Trophoblast cell (in vitro differentiated cells and primary cell): Measurements from ENCODE around the gene ENTPD6.

Source experiments
- DNase-seq, 2 donors: peaks; one replicate each; pipeline ENCODE4 v3.0.0-alpha.2; 2016
- H2AFZ ChIP-seq: 2 replicates; pipeline ENCODE4 v1.6.1; 2013; ENCODE audit warnings: low read length, moderate library complexity, mild to moderate bottlenecking; ENCODE audit not compliant: insufficient read depth, poor library complexity
- H2AK5ac ChIP-seq: 2 replicates; pipeline ENCODE4 v1.6.1; 2013; ENCODE audit warnings: mild to moderate bottlenecking, low read length
- H2BK120ac ChIP-seq: 2 replicates; pipeline ENCODE4 v1.6.1; 2013; ENCODE audit warnings: low read length, mild to moderate bottlenecking, moderate library complexity; ENCODE audit not compliant: insufficient read depth, poor library complexity
- H2BK12ac ChIP-seq: 2 replicates; pipeline ENCODE4 v1.6.1; 2013; ENCODE audit warnings: mild to moderate bottlenecking, low read length, moderate library complexity
- H2BK5ac ChIP-seq: 2 replicates; pipeline ENCODE4 v1.6.1; 2013; ENCODE audit warnings: low read length, low read depth, moderate library complexity, mild to moderate bottlenecking; ENCODE audit not compliant: poor library complexity
- H3K14ac ChIP-seq: 2 replicates; pipeline ENCODE4 v1.6.1; 2013; ENCODE audit warnings: mild to moderate bottlenecking, low read length
- H3K18ac ChIP-seq: 2 replicates; pipeline ENCODE4 v1.6.1; 2013; ENCODE audit warnings: mild to moderate bottlenecking, low read length
- H3K23ac ChIP-seq: 2 replicates; pipeline ENCODE4 v1.6.1; 2013; ENCODE audit warnings: low read length
- H3K27ac ChIP-seq: 2 replicates; pipeline ENCODE4 v1.5.1; 2013; ENCODE audit warnings: low read depth, mild to moderate bottlenecking, inconsistent platforms, low read length, moderate library complexity
- H3K27me3 ChIP-seq: 2 replicates; pipeline ENCODE4 v1.6.1; 2013; ENCODE audit warnings: inconsistent platforms, mild to moderate bottlenecking, low read length, moderate library complexity; ENCODE audit not compliant: insufficient read depth
- H3K36me3 ChIP-seq, 2 experiments: 1 replicate in 1 of 2; 2 replicates in 1 of 2; pipeline ENCODE4 v1.6.1; 2013; ENCODE audit warnings: low read length in 2 of 2, mild to moderate bottlenecking in 2 of 2, moderate library complexity in 1 of 2; ENCODE audit not compliant: insufficient read depth in 2 of 2, control insufficient read depth in 1 of 2
- H3K4ac ChIP-seq: 2 replicates; pipeline ENCODE4 v1.6.1; 2013; ENCODE audit warnings: low read depth, mild to moderate bottlenecking, low read length, moderate library complexity
- H3K4me1 ChIP-seq, 2 experiments: 1 replicate in 1 of 2; 2 replicates in 1 of 2; pipeline ENCODE4 v1.6.1; 2013; ENCODE audit warnings: low read length in 2 of 2, mild to moderate bottlenecking in 2 of 2, moderate library complexity in 1 of 2; ENCODE audit not compliant: insufficient read depth in 2 of 2, control insufficient read depth in 1 of 2
- H3K4me2 ChIP-seq: 2 replicates; pipeline ENCODE4 v1.6.1; 2013; ENCODE audit warnings: inconsistent platforms, mild to moderate bottlenecking, low read length, moderate library complexity
- H3K4me3 ChIP-seq: 2 replicates; pipeline ENCODE4 v1.5.1; 2013; ENCODE audit warnings: mild to moderate bottlenecking, low read depth, low read length, inconsistent platforms
- H3K79me1 ChIP-seq: one replicate; pipeline ENCODE4 v1.6.1; 2013; ENCODE audit warnings: low read length
- H3K79me2 ChIP-seq: 2 replicates; pipeline ENCODE4 v1.6.1; 2013; ENCODE audit warnings: low read length, mild to moderate bottlenecking; ENCODE audit not compliant: control insufficient read depth, insufficient read depth, poor library complexity
- H3K9ac ChIP-seq: 2 replicates; pipeline ENCODE4 v1.6.1; 2013; ENCODE audit warnings: mild to moderate bottlenecking, low read length
- H3K9me3 ChIP-seq: 2 replicates; pipeline ENCODE4 v1.6.1; 2013; ENCODE audit warnings: low read depth, mild to moderate bottlenecking, control low read depth, inconsistent platforms, low read length; ENCODE audit not compliant: insufficient read depth
- H4K12ac ChIP-seq: 2 replicates; pipeline ENCODE4 v1.6.1; 2013; ENCODE audit warnings: low read depth, mild to moderate bottlenecking, low read length, moderate library complexity
- H4K8ac ChIP-seq: 2 replicates; pipeline ENCODE4 v1.6.1; 2013; ENCODE audit warnings: low read depth, mild to moderate bottlenecking, low read length, moderate library complexity
- H4K91ac ChIP-seq: one replicate; pipeline ENCODE4 v1.6.1; 2013; ENCODE audit warnings: low read depth, mild to moderate bottlenecking, low read length, moderate library complexity
- WGBS: extraction: QIAGEN DNeasy Blood & Tissue Kit; methylation state at CpG from one replicate; pipeline ENCODE4 v1.1.7; 2013; ENCODE audit warnings: missing lambda C conversion rate; ENCODE audit not compliant: insufficient read length, insufficient coverage; ENCODE audit errors: extremely low coverage; 5-methylcytosine and 5-hydroxymethylcytosine counted together

ENTPD6 gene

DNA sequence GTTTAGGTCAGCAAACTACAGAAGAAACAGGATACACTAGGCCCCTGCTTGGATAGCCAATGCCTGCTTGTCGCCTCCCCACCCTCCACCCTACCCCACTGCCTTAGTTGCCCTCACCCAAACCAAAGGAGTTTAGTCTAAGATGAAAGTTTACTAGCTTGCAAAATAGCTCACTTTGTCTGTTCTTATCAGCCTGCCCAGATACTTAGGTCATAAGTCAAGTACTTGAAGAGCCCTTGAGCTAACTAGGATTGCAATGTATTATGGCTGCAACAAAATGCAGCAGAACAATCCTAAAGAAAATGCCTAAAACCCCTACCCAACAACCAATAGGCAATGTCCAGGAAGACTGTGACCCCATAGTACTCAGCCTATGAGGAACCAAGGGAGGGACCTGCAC is 7.3 kb upstream of the ENTPD6 start:
- Histone ChIP-seq H2AFZ (no peak overlapping the region), H3K23ac (no peak overlapping the region), H3K4me1 (peaks cover 0 to 2% of the 10 kb centered on the region in 2 experiments), H3K36me3 (no peaks in the 10 kb centered on the region), H3K79me1 (no peaks in the 10 kb centered on the region), H3K4me3 (no peak overlapping the region), H4K12ac (no peak overlapping the region), H3K27me3 (no peaks in the 10 kb centered on the region), H4K91ac (no peak overlapping the region), H3K4ac (no peak overlapping the region), H2BK120ac (no peak overlapping the region), H3K79me2 (no peaks in the 10 kb centered on the region), H3K27ac (no peak overlapping the region), H2BK5ac (no peak overlapping the region), H3K9ac (no peak overlapping the region), H2AK5ac (no peak overlapping the region), H4K8ac (no peak overlapping the region), H3K14ac (no peak overlapping the region), H3K9me3 (peaks cover 8% of the 10 kb centered on the region), H3K4me2 (no peak overlapping the region), H2BK12ac (no peak overlapping the region), H3K18ac (no peak overlapping the region)
- no CpG with 5 or more reads among the region's 1 CpG for WGBS
- DNase-seq = no peak

GRCh38 chr20:25191051-25191450 is 4.5 kb upstream of the ENTPD6 start:
- Histone ChIP-seq H4K91ac (no peak overlapping the region), H3K4me2 (no peak overlapping the region), H2BK120ac (no peak overlapping the region), H3K27me3 (no peaks in the 10 kb centered on the region), H3K18ac (no peak overlapping the region), H2AK5ac (no peak overlapping the region), H3K4me1 (peaks cover 0 to 2% of the 10 kb centered on the region in 2 experiments), H3K4me3 (no peak overlapping the region), H3K79me2 (peaks cover 7% of the 10 kb centered on the region), H3K27ac (no peak overlapping the region), H3K36me3 (no peaks in the 10 kb centered on the region), H3K23ac (no peak overlapping the region), H4K12ac (no peak overlapping the region), H3K14ac (no peak overlapping the region), H2BK12ac (no peak overlapping the region), H3K9me3 (peaks cover 8% of the 10 kb centered on the region), H2BK5ac (no peak overlapping the region), H2AFZ (no peak overlapping the region), H3K9ac (no peak overlapping the region), H3K79me1 (peaks cover 8% of the 10 kb centered on the region), H3K4ac (no peak overlapping the region), H4K8ac (no peak overlapping the region)
- no CpG with 5 or more reads among the region's 1 CpG for WGBS
- DNase-seq = no peak

DNA sequence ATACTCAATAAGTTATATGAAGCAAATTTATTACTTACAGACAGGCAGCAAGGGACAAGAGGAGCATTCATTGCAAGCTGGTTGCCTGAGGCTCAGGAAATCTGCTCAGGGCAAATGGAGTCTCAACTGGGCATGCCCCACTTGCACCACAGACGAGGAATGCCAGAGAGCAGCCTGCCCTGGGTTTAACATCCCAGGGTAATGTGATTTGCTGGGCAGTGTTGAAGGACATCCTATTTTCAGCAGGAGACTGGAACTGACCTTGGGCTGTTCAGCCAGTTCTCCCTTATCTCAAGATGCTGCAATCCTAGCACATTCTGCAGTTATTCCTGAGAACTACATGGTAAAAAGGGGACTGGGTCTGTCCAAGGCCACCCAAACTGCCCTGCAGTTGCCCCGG is 3.8 kb upstream of the ENTPD6 start:
- H2AFZ ChIP-seq = no peak overlapping the region
- H4K12ac ChIP-seq = no peak overlapping the region

GRCh38 chr20:25193843-25194242 is 1.7 kb upstream of the ENTPD6 start:
- H3K79me1 ChIP-seq = peaks cover 9% of the 10 kb centered on the region
- DNase-seq = no peak
- peaks cover 9% of the 10 kb centered on the region for H3K79me2 ChIP-seq
- no peak overlapping the region for H3K23ac ChIP-seq
- no peak overlapping the region for H3K14ac ChIP-seq
- H2BK12ac ChIP-seq = no peak overlapping the region
- H3K27ac ChIP-seq = no peak overlapping the region
- H3K27me3 ChIP-seq = no peaks in the 10 kb centered on the region
- no peak overlapping the region for H2AK5ac ChIP-seq
- H3K4ac ChIP-seq = no peak overlapping the region
- H3K4me2 ChIP-seq = no peak overlapping the region
- H4K8ac ChIP-seq = no peak overlapping the region
- no peak overlapping the region for H2BK120ac ChIP-seq
- no peak overlapping the region for H2AFZ ChIP-seq
- peaks cover 2 to 3% of the 10 kb centered on the region in 2 experiments for H3K4me1 ChIP-seq
- no peaks in the 10 kb centered on the region for H3K9me3 ChIP-seq
- no peaks in the 10 kb centered on the region for H3K36me3 ChIP-seq
- no peak overlapping the region for H3K4me3 ChIP-seq
- H3K18ac ChIP-seq = no peak overlapping the region
- no peak overlapping the region for H4K12ac ChIP-seq
- H4K91ac ChIP-seq = no peak overlapping the region
- WGBS = no CpG with 5 or more reads among the region's 2 CpGs
- H3K9ac ChIP-seq = no peak overlapping the region
- H2BK5ac ChIP-seq = no peak overlapping the region

More for the DNA sequence above, 3.8 kb upstream of the ENTPD6 start:
- H3K18ac ChIP-seq = no peak overlapping the region
- no peaks in the 10 kb centered on the region for H3K27me3 ChIP-seq
- no peak for DNase-seq
- no peak overlapping the region for H3K4ac ChIP-seq
- peaks cover 9% of the 10 kb centered on the region for H3K79me2 ChIP-seq
- H4K8ac ChIP-seq = no peak overlapping the region
- H4K91ac ChIP-seq = no peak overlapping the region
- H3K14ac ChIP-seq = no peak overlapping the region
- H3K36me3 ChIP-seq = no peaks in the 10 kb centered on the region
- peaks cover 9% of the 10 kb centered on the region for H3K79me1 ChIP-seq
- H3K23ac ChIP-seq = no peak overlapping the region
- H3K9ac ChIP-seq = no peak overlapping the region
- H3K27ac ChIP-seq = no peak overlapping the region
- no peak overlapping the region for H2AK5ac ChIP-seq
- H2BK120ac ChIP-seq = no peak overlapping the region
- H2BK5ac ChIP-seq = no peak overlapping the region
- H2BK12ac ChIP-seq = no peak overlapping the region
- H3K9me3 ChIP-seq = peaks cover 4% of the 10 kb centered on the region
- no CpG with 5 or more reads among the region's 2 CpGs for WGBS
- H3K4me2 ChIP-seq = no peak overlapping the region
- H3K4me1 ChIP-seq = peaks cover 2% of the 10 kb centered on the region in 2 experiments
- no peak overlapping the region for H3K4me3 ChIP-seq
